ENCODE results near the gene AKAP10.
"Not testable (repeated sequence)": the region's sequence is repeated elsewhere in the genome, so short reads cannot be mapped to it uniquely, and the experiment has no call there.

AKAP10 gene

GRCh38 chr17:19896679-19897078 is 80.9 kb downstream of the AKAP10 start:
- TF ChIP-seq CTCF (conservative IDR thresholded peaks at IDR 0.05) = no peak
- H3K27ac ChIP-seq = no peak overlapping the region

GRCh38 chr17:19890554-19890953 is 87.1 kb downstream of the AKAP10 start:
- not testable (repeated sequence) for H3K27ac ChIP-seq

GRCh38 chr17:19890001-19890400 is 87.6 kb downstream of the AKAP10 start:
- not testable (repeated sequence) for H3K27ac ChIP-seq

- H3K27ac ChIP-seq = no peak overlapping the region
- no peak for TF ChIP-seq CTCF (conservative IDR thresholded peaks at IDR 0.05)
These were observed 91.5 kb downstream of the AKAP10 start for GRCh38 chr17:19886116-19886515.

GRCh38 chr17:19883537-19884215 is 94.0 kb downstream of the AKAP10 start:
- no peak for TF ChIP-seq CTCF (conservative IDR thresholded peaks at IDR 0.05)

GRCh38 chr17:19880393-19880792 is 97.2 kb downstream of the AKAP10 start:
- H3K27ac ChIP-seq = no peak overlapping the region
- TF ChIP-seq CTCF (conservative IDR thresholded peaks at IDR 0.05) = no peak

More at GRCh38 chr17:19883537-19884215, 94.0 kb downstream of the AKAP10 start:
- H3K27ac ChIP-seq = no peak overlapping the region

GRCh38 chr17:19877364-19877945 is 100.2 kb downstream of the AKAP10 start:
- H3K27ac ChIP-seq = no peak overlapping the region
- no peak for TF ChIP-seq CTCF (conservative IDR thresholded peaks at IDR 0.05)

- no peak for TF ChIP-seq CTCF (conservative IDR thresholded peaks at IDR 0.05)
- no peak overlapping the region for H3K27ac ChIP-seq
These were observed 101.0 kb downstream of the AKAP10 start for GRCh38 chr17:19876529-19877161.
